Measurements from ENCODE around the gene PTGES3L. TPM values are rescaled to one million over a fixed set of nuclear protein-coding genes. Genes with fewer than 3 reads are reported as not detected.
A peak's percentile ranks its signal among the peaks of the same experiment; 100 is the strongest.

The PTGES3L gene
- total and polyA plus RNA-seq, 2 of the 13 experiments (the other 11 are each of a cell fraction or from before 2014, with no cell fraction given), result 1.2 to 2.9 TPM

DNA sequence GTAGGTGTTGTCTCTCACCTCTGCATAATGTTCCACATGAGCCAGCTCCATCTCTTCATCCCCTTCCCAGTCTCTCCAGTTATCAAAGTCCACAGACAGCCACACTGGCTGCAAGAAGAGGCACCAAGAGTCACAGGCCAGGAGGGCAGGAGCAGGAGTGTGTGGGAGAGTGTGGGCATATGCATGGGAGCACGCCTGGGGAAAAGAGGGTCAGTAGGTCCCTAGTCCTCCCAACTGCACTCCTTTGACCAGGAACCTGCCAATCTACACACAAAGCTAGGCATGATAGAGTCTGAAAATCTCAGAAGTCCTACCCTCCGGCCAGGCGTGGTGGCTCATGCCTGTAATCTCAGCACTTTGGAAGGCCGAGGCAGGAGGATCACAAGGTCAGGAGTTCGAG lies 8.3 kb downstream of the PTGES3L start (continued):
- TF ChIP-seq, protein P1, sequence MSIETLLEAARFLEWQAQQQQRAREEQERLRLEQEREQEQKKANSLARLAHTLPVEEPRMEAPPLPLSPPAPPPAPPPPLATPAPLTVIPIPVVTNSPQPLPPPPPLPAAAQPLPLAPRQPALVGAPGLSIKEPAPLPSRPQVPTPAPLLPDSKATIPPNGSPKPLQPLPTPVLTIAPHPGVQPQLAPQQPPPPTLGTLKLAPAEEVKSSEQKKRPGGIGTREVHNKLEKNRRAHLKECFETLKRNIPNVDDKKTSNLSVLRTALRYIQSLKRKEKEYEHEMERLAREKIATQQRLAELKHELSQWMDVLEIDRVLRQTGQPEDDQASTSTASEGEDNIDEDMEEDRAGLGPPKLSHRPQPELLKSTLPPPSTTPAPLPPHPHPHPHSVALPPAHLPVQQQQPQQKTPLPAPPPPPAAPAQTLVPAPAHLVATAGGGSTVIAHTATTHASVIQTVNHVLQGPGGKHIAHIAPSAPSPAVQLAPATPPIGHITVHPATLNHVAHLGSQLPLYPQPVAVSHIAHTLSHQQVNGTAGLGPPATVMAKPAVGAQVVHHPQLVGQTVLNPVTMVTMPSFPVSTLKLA (IDR thresholded peaks at IDR 0.05), result no peak

DNA sequence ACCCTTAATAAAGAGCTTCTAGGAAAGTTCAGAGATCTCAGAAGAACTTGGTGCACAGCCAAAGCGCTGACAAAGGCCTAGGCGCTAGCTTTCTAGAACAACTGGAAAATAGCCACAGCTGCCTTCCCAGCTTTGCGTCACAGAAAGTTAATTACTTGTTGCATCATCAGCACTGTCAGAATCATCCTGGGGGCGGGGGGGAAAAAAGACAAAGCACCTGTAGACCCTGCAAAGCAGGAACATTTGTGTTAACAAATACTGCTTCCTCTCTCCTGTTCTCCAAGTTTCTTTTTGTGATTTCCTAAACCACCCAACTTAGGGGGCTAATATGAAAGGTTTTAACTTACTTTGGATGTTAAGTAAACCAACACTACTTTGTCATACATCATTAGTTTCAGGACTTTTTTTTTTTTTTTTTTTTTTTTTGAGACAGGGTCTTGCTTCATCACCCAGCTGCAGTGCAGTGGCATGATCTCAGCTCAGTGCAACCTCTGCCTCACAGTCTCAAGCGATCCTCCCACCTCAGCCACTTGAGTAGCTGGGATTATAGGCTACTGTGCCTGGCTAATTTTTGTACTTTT lies 10.8 kb downstream of the PTGES3L start:
- WGBS (ENCODE audit: low lambda C conversion rate), result 57% methylated on average over 5 of the region's 5 CpGs
- POLR2A ChIA-PET, result interaction anchor here (1.7 kb wide), 1 partner anchor 30 kb away, joined by 14 read pairs; the partner anchor contains the start of gene RPL27
- BruUV-seq (replicated peaks), result no TSS peak
- no peak overlapping the region for H3K9ac ChIP-seq (ENCODE audit: insufficient read depth, low read depth, low read length)
- ATAC-seq (peak; percentile 27; the same call in 1 of the 3 replicates), FAIRE-seq (no peak), DNase-seq (ENCODE audit: low spot score) (no peak)
- H3K9me3 ChIP-seq (ENCODE audit: low read length), result no peaks in the 10 kb centered on the region
- H3K4me2 ChIP-seq (ENCODE audit: low read depth, low read length), result no peak overlapping the region
- H3K79me2 ChIP-seq (ENCODE audit: insufficient read depth, low read length), result no peaks in the 10 kb centered on the region
- in situ Hi-C loops (cut with HindIII; ENCODE audit: extremely low pct_ligation_motif_present, low pct_unique_long_range_greater_than_20kb) (loop anchor here (10.0 kb wide), 1 partner anchor 64 kb away; the partner anchor contains the start of gene G6PC1), intact Hi-C loops (cut with micrococcal nuclease; ENCODE audit: unreplicated experiment) (no loop called here)
- no peaks in the 10 kb centered on the region for H3K27me3 ChIP-seq (ENCODE audit: control insufficient read depth in 1 of 2, insufficient read depth in 2 of 2, low read length in 2 of 2)
- CTCF ChIA-PET (ENCODE audit: low intra/inter-chr PET ratio, low total read pairs), result no interaction called here
- peak overlapping the region; percentile 19 for H3K27ac ChIP-seq (ENCODE audit: extremely low read length, insufficient read depth, low read length)
- H3K36me3 ChIP-seq (replicated peaks in 1 of 2; ENCODE audit: control insufficient read depth in 1 of 2, insufficient read depth in 2 of 2, low read length in 2 of 2), result no peaks in the 10 kb centered on the region
- no peak overlapping the region for H3K4me3 ChIP-seq (replicated peaks in 1 of 3; ENCODE audit: insufficient read depth in 1 of 3, low read depth in 2 of 3, low read length in 3 of 3)
- H2AFZ ChIP-seq (ENCODE audit: low read length), result no peak overlapping the region
- H4K20me1 ChIP-seq (ENCODE audit: insufficient read depth, low read length), result no peaks in the 10 kb centered on the region
- H3K4me1 ChIP-seq (ENCODE audit: insufficient read depth, low read length), result peaks cover 26% of the 10 kb centered on the region
- TF ChIP-seq RFXANK (CRISPR knock-in tag; IDR thresholded peaks at IDR 0.05) (no peak), MAFG (CRISPR knock-in tag; IDR thresholded peaks at IDR 0.05) (no peak), SMARCC2 (IDR thresholded peaks at IDR 0.05) (no peak), EZH2 (conservative IDR thresholded peaks at IDR 0.05; ENCODE audit: low read depth, low read length) (no peak), SRSF4 (IDR thresholded peaks at IDR 0.05; ENCODE audit: low read depth, low read length, poor library complexity, severe bottlenecking) (no peak), CREB1 (IDR thresholded peaks at IDR 0.05) (no peak), CREB1 (CRISPR knock-in tag; IDR thresholded peaks at IDR 0.05) (0 out of 2 replicates have a peak, but pooled peaks have one; percentile 32), USF2 (IDR thresholded peaks at IDR 0.05; ENCODE audit: low read depth, low read length) (no peak), USF2 (CRISPR knock-in tag; IDR thresholded peaks at IDR 0.05; ENCODE audit: borderline replicate concordance) (no peak), ZNF549 (CRISPR knock-in tag; IDR thresholded peaks at IDR 0.05) (no peak), ISX (CRISPR knock-in tag; conservative IDR thresholded peaks at IDR 0.05) (no peak), NR2F1 (CRISPR knock-in tag; IDR thresholded peaks at IDR 0.05) (no peak), MAFF (IDR thresholded peaks at IDR 0.05; ENCODE audit: low read depth, low read length) (no peak), NFE2L2 (IDR thresholded peaks at IDR 0.05; ENCODE audit: low read length) (no peak), ZBTB21 (CRISPR knock-in tag; IDR thresholded peaks at IDR 0.05) (no peak), ZNF644 (CRISPR knock-in tag; IDR thresholded peaks at IDR 0.05; ENCODE audit: low read depth) (no peak), BCL6 (CRISPR knock-in tag; IDR thresholded peaks at IDR 0.05) (peak; percentile 40; the same call in 1 of the 2 replicates), SIN3B (IDR thresholded peaks at IDR 0.05; ENCODE audit: low read length) (no peak)
- TF ChIP-seq, protein P2, sequence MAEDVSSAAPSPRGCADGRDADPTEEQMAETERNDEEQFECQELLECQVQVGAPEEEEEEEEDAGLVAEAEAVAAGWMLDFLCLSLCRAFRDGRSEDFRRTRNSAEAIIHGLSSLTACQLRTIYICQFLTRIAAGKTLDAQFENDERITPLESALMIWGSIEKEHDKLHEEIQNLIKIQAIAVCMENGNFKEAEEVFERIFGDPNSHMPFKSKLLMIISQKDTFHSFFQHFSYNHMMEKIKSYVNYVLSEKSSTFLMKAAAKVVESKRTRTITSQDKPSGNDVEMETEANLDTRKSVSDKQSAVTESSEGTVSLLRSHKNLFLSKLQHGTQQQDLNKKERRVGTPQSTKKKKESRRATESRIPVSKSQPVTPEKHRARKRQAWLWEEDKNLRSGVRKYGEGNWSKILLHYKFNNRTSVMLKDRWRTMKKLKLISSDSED (CRISPR knock-in tag; IDR thresholded peaks at IDR 0.05), result no peak

All from HepG2 (cell line).